ELF-1 (cell line): ENCODE measurements around the gene PLXDC2.

ENCODE experiments used
- DNase-seq: peaks from one replicate; pipeline ENCODE4 v3.0.0-alpha.2; 2016; ENCODE audit warnings: low read depth, low spot score

PLXDC2 gene

DNA sequence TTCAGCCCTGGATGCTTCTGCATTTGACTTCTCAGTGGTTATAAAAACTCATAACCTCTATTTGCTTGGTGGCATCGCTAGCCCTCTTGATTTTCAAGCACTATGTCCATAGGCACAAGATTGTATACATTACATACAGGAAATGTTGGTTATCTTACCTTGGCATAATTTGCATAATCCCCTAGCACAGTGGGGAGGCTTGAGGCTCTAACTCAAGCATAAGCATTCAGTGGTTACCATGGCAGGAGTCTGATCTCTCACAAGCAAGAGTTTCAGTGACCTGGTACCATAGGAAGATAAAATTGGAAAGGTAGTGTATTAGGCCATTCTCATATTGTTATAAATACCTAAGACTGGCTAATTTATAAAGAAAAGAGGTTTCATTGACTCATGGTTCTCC, 121.8 kb downstream of the PLXDC2 start:
- no peak for DNase-seq

DNA sequence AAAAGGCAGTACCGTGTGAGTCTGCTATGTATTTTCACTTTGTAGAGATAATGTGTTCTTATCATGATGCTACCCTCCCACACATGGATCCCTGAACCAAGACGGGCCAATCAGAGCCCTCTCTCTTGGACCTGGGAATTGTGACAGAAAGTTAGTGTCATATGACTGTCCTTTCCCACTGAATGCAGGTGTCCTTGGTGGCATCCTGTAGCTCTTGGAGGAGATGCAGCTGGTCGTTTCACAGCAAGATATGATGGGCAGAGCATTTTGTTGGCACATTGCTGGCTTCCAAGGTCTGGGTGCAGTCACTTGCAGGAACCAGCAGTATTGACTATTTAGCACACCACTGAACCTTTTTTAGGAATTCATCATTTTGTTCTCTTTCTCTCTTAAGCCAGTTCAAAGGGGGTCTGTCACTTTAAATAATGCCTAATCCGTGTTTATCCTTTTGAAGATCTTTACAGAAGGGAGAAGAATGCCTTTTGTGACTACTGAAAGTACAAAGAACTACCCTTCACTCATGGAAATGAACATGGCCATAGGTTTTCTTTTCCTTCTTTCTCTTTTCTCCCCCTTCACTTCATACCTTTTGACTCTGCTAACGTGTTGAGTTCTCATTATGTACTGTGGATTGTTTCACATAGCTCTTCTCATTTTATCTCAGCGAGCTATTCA, 125.1 kb downstream of the PLXDC2 start:
- DNase-seq: no peak

DNA sequence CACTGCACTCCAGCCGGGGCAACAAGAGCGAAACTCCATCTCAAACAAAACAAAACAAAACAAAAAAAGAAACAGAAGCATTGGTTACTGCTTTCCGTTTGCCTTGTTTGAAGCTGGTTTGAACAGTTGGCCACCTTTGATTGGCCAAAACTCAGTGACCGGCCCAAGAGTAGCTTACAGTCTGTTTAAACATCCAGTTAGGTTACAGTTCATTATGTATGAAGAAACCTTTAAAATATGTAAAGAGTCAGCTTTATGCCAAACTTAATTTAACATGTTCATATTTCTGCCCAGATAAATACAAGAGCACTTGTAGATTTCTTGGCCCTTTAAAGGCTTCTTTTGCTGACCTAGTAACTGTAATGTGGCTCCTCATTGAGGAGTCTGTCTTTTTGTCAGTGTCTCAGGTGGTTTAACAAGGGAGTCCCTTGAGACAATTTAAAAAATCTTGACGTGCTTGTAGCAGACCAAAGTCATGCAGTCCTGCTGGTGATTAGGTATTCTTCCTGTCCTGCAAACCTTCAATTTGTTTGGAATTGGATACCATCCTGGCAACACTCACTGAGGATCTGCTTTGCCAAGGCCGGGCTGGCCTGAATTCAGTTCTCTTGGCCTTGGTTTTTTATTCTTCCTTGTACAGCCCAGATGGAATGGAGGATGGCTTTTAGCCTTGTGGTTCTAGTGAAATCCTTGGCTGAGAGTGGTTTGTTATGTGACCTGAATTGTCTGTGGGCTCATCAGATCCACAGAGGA, 128.9 kb downstream of the PLXDC2 start:
- no peak for DNase-seq

DNA sequence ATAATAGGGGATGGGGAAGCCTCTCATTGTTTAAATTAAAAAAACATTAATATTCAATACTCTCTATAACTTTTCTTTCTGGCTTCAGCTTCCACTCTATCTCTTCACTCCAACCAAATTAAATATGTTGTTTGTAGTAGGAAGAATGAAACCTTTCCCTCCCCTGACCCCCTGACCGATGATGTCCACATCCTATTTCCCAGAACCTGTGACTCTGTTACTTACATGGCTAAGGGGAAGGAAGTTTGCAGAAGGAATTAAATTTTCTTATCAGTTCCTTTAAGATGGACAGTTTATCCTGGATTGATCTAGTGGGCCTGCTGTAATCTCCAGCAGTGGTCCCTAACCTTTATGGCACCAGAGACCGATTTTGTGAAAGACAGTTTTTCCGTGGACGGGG, 130.0 kb downstream of the PLXDC2 start:
- DNase-seq: no peak

DNA sequence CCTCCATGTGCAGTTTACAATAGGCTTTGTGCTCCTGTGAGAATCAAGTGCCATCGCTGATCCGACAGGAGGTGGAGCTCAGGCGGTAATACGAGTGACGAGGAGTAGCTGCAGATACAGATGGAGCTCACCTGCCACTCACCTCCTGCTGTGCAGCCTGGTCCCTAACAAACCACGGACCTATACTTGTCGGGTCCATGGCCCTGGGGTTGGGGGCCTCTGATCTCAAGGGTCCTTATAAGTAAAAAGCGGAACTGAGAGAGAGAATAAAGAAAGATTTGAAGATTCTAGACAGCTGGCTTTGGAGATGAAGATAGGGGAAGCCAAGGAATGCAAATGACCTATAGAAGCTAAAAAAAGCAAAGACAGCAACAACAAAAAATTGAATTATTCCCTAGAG, 130.6 kb downstream of the PLXDC2 start:
- no peak for DNase-seq

DNA sequence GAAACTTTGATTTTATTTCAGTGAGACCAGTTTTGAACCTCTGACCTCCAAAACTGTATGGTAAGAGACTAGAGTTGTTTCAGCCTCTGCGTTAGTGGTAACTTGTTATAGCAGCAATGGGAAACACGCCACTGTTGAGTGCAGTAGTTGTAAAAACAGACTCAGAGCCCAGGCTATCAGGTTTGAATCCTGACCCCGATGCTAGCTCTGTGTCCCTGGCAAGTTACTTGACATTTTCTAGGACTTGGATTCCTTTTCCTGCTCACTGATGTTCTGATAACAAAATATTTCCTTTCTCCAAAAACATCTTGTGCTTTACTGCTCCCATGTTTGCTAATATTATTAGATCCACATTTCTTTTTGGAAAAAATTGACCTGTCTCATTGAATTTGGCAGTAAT, 131.0 kb downstream of the PLXDC2 start:
- no peak for DNase-seq

DNA sequence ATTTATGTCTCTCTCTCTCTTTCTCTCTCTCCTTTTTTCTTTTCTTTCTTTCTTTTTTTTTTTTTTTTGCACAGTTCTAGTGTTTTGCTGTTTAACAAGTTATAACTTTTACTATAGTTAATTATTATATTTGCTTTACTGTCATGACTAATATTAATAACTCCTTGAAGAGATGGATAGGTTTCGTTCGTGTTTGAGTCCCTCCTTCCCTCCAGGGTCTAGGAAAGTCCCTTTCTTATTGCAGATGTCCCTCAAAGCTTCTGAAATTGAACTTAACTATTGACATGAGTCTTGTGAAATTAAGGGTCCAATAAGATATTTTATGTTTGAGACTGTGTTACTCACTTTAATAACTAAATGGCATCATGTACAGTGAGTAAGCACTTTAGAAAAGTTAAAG, 131.4 kb downstream of the PLXDC2 start:
- no peak for DNase-seq

DNA sequence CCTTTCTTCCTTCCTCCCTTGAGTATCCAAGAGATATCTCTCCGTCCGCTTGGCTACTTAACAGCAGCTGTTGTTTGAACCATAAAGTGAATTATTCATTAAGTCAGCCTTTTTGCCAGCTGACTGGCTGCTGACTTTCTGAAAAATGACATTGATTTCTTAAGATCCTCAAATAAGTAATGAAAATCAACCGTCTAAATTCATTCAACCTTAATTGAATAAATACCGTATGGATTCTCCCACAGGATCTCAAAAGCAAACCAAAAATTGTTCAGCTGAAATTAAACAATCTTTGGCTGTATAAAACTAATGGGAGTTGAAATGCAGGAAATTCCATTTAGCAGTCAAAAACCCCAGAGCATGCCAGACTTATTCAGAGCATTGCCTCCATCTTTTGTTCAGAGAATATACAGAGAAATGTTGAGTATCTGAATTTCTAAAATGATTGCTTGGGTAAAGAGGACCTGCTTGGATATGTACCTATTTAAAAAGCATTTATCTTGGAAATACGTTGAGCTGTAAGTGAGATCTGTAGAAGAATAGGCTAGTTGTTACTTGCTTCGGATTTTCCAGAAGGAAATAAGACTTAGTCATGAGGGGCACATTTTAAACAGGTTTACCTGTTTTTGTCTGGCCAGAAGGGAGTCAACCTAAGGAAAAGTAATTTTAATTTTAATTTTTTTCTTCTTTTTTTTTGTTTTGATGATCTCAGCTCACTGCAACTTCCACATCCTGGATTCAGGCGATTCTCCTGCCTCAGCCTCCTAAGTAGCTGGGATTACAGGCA, 136.2 kb downstream of the PLXDC2 start:
- no peak for DNase-seq

DNA sequence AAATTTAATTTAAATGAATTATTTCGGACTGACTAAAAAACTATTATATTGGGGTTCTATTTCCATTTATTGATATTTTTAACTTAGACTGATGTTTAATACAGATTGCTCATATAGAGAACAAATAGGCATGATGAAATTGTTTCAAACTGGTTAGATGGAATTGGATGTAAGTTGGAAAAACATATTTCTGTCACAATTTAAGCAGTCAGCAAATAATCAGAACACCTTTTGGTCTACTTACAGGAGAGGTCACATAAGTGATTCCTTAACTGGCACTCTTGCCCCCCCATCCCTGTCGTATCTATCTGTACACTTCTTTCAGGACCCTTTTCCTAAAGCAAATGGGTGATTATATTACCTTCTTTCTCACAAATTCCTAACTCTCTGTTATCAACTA, 138.4 kb downstream of the PLXDC2 start:
- DNase-seq: no peak

DNA sequence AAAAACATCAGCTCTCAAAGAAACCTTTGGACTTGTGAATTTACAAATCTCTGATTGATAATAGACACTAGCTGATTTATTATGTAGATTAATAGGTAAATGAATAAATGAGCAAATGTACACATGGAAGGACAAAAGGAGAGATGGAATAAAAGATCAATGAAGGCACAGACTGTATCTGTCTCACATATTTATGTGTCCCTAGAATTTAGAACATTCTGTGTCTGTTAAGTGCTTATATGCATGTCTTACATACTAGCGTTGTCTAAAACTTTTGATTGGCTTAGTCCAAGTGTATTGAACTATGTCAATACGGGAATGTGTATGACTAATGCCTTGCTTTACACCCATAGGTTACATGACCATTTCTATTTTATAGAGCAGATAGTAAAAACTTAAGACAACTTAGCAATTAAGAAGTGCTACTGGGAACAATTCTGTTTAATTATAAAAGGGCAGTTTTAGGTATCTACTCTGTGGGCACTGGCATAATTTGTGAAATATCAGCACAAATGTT, 140.3 kb downstream of the PLXDC2 start:
- DNase-seq: no peak

DNA sequence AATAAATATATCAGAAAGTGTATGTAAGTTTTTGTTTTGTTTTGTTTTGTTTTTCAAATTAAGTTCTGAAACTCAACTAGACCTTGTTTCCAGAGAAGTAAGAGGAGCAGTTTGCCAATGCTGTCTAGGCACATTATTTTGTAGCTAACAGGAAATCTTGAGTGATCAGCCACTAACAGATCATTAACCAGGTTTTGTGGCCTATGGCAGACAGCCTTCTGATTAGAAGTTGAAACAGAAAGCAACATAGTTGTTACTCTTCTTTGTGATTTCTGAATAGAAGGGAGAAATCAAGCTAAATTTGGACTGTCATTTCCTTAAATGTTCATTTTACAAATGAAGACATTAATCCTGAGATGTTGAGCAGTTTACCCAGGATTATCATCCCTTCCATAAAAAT, 142.6 kb downstream of the PLXDC2 start:
- DNase-seq: no peak

DNA sequence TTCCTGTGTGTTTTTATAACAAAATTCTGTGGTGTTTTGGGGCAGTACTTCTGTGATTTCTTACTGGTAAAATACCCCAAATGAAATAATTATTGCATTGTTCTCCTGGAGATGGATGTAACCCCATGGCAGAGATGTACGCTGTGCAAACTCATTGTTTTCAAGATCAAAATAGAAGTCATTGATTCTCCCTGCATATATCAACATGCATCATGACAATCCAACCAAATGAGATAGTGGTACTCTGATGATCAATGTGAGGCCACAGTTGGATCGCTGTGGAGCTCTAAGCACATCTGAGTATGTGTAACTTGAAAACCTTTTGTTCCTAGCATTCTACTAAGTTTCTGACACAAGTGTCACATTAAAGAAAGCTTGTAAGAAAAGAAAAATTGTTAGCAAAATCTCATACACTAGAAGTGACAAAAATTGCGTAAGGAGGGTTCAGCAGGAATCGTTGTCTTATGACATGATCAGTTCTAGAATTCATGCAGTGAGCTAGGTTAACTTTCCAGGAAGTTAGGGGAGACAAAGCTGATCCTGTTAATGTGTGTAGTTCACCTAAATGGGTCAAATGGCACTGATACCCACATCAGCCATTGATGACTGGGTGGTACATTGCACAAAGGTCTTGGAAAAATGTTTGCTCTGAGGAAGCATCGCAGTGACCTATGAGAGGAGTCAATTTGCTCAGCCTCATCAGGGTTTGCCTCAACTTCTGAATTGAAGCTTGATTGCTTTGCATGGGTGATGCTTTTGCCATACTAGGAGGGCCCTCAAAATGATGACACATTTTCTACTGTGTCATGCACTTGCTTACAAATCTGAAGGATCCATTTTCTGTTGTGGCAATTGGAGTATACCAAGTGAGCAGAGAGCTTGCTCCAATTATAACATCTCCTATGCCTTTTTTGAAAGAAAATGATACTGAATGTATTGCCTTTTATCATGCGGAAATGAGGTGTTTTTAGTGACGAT, 145.1 kb downstream of the PLXDC2 start:
- DNase-seq: no peak

DNA sequence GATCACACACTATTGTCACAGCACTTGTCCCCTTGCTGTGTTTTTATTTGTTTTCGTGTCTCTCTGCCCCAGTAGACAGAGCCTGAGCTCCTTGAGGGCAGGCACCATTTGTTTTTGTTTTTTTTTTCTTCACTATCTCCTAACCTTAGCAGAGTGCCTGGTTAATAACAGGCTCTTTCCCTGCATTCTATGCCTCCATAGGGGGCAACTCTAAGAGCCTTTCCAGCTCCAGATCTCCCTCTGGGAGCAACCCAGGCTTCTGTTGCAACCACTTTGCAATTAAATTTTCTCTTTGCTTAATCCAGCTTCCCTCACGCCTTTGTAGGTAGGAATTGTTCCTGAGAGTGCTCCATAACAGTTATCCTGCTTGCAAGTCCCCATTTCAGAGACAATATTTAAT, 148.4 kb downstream of the PLXDC2 start:
- DNase-seq: peak; percentile 32

DNA sequence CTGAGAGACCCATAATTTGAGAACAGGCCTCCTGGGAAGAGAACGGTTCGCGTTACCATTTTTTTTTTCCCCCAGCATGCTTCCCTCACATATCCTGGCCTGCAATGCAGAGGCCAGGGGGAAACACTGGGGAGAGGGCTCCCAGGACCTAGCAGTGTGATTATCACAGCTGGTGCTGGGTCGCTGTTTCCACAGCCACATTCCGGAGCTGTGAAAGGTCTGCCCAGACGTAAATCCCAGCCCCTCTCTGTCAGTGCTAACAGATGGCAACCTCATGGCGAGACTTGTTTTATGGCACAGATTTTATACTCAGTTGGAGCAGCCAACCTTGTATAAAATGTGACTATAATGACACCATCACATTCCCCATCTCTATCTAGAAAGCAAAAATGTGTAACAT, 150.5 kb downstream of the PLXDC2 start:
- DNase-seq: peak; percentile 76

DNA sequence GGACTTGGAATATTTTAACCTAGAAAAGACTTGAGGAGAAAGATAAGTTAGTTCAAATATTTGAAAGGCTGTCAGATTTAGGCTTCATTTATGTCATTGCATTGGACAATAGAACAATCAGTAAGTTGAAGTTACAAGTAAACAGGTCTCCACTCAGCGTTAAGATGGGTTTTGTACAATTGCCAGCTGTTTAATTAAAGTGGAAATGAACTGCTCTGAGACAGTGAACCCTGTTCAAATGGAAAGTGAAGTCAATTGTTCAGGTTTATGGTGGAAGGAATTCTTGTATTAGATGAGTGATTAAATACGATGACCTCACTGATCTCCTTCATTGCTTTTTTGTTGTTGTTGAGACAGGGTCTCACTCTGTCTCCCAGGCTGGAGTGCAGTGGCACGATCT, 151.7 kb downstream of the PLXDC2 start:
- no peak for DNase-seq

DNA sequence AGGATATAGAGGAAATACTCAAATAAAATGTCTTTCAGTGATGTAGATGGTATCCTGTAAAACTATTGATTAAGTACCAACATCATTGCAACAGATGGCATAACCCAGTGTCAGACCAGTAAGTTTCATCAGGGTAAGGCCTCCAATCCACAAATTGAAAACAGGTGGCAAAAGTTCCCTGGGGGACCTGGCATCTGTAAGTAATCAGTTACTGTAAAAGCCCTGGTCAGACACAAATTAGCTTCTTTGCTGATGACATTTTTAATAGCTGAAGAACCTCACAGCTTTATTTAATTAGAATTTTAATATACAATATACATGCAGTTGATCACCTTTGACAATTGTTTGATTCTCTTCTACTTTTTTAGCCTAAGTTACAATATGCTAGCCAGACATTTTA, 152.5 kb downstream of the PLXDC2 start:
- DNase-seq: no peak

DNA sequence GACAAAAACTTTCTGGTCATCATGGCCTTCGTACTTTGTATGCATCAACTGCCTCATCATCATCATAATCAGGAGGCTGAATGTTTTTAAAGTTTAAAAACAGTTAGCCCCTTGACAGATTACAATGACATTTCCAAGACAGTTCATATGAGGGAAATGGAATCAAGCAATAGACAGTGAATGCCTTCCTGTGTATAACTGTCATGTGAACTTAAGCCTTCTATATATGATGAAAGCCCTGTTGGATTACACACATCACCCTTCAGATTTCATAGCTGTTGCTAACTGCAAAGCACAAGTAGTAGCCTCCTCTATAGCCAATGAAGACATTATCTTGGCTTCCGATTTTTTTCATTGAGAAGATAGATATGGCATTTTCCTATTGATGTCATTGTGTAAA, 154.0 kb downstream of the PLXDC2 start:
- no peak for DNase-seq

DNA sequence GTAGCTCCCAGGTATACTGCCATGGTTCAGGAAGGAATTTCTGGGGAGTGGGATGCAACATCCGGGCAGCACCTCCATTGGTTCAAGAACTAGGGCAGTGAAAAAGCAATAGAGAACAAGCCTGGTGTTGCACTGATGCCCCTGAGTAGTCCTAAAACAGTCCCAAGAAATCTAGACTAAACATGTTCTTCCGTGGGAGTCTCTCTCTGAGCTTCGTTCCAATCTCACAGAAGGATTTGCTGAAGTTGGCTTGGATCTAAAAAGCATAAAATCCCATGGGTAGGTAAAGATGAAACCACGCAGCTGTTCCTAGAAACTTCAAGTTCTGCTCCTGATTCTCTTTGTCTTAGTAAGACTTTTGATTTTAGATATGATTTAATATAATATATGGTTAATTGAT, 154.5 kb downstream of the PLXDC2 start:
- DNase-seq: no peak

DNA sequence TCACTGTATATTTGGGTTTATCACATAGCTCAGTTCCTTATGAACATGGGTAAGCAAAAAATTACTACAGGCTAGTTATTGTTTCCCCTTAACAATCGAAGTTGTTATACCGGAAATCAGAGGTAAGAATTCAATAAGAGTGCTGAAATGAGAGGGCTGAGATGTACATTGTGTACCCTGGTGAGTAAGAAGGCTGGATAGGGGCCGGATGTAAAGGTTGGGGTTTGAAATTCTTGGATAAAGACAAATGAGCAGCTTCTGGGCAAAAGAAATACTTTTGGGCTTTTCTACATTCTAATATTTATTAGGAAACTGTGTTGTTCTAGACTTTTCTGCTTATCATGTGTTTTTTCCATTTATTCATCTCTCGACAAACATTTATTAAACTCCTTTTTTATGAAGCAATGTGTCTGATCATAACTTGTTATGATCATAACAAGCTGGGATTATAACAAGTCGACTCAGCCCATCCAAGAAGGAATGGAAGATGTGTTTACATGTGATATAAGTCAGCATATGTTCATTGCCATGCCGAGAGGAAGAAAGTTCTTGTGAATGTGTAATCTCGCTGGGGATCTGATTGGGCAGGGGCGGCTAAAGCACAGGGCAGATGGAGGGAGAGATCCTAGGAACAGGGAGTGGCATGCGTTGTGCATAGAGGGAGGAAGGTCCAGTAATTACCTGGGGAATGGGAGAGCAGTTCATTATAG, 155.3 kb downstream of the PLXDC2 start:
- no peak for DNase-seq

DNA sequence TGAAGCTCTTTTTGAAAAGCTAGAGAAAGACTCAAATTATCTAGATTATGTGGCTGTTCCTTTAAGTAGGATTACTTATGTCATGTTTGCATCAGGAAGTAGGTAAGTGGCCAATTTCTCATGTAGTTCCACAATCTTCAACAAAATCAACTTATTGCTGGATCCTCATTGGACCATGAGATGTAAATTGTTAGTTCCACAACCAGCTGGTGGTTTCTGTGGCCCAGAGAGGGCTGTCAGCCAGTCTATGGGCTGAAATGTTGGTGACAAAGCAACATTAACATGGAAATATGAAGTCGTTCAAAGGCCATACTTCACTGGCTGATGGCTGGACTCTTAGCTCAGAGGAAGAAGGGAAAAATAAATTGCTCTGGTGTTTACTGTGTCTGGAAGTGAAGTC, 157.9 kb downstream of the PLXDC2 start:
- no peak for DNase-seq

DNA sequence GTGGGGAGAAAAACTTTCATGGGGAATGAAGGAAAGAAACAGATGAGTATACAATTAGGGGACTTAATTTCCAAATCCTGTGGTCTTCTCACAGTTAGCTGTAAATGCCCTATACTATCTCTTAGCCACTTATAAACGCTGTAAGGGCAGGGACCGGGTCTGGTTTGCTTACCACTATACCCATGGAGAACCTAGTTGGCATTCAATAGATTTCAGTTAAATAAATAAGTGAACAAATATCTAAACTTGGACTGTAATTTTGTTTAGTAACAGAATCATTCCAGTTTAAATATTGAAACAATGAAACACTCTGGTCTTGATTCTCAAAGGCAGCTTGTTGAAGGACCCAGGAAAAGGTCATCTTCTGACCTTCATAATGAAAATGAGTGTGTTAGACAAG, 158.3 kb downstream of the PLXDC2 start:
- no peak for DNase-seq
